AG10803 (cell line): ENCODE data around the gene SPATA21.

ENCODE experiments used
- DNase-seq: peaks from one replicate; pipeline ENCODE4 v3.0.0; 2010; ENCODE audit warnings: low read depth
- H3K4me3 ChIP-seq: 2 replicates; pipeline ENCODE4 v1.5.1; 2011; ENCODE audit warnings: mild to moderate bottlenecking, low read length, control low read depth
- TF ChIP-seq, protein P1 (sequence below): conservative IDR thresholded peaks from 2 replicates; pipeline ENCODE4 v1.5.1; 2011; ENCODE audit warnings: mild to moderate bottlenecking, low read length, control low read depth, inconsistent platforms

The SPATA21 gene

DNA sequence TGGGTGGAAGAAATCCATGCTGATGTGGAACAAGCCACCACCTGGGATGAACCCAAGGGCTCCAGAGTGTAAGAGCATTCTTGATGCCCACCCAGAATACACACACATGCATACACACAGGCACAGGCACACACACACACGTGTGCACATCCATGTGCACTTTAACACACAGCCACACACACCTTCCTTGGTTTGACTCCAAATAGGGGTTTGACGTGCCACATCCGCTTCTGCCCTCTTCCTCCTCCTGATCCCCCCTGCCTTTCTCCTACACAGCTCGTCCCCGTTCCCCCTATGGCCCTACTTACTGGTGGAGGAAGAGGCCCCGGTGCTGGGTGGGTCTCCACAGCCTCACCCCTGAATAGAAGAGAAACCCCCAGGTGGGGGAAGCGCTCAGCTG lies 16.0 kb downstream of the SPATA21 start:
- TF ChIP-seq, protein P1, sequence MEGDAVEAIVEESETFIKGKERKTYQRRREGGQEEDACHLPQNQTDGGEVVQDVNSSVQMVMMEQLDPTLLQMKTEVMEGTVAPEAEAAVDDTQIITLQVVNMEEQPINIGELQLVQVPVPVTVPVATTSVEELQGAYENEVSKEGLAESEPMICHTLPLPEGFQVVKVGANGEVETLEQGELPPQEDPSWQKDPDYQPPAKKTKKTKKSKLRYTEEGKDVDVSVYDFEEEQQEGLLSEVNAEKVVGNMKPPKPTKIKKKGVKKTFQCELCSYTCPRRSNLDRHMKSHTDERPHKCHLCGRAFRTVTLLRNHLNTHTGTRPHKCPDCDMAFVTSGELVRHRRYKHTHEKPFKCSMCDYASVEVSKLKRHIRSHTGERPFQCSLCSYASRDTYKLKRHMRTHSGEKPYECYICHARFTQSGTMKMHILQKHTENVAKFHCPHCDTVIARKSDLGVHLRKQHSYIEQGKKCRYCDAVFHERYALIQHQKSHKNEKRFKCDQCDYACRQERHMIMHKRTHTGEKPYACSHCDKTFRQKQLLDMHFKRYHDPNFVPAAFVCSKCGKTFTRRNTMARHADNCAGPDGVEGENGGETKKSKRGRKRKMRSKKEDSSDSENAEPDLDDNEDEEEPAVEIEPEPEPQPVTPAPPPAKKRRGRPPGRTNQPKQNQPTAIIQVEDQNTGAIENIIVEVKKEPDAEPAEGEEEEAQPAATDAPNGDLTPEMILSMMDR: no peak
- no peak for DNase-seq
- H3K4me3 ChIP-seq: no peak overlapping the region

DNA sequence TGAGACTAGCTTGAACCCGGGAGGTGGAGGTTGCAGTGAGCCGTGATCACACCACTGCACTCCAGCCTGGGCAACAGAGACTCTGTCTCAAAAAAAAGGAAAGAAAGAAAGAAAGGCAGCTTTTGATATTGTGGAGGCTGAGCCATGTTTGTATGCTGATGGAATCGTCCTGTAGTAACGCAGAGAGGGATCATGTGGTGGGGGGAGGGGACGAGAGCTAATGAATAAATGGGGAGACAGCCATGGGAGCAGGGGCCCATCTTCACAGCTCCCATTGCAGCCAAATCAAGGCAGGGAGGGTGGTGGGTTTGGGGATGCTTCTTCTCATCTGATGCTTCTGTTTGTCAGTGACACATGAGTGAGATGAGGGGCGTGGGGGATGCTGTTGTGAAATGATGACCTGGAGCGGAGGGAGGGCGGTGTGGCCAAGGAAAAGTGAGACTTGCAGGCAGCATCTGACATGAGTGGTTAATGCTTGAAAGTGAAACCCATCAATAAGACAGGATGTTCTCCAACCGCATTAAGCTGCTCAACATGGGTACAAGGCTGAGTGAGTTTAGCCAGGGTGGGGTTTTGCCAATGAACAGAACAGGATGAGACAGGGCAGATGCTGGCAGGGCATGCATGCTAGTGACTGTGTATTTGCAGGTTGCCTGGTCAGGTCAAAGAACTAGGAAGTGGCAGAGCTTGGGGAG lies 16.7 kb downstream of the SPATA21 start:
- no peak for DNase-seq

DNA sequence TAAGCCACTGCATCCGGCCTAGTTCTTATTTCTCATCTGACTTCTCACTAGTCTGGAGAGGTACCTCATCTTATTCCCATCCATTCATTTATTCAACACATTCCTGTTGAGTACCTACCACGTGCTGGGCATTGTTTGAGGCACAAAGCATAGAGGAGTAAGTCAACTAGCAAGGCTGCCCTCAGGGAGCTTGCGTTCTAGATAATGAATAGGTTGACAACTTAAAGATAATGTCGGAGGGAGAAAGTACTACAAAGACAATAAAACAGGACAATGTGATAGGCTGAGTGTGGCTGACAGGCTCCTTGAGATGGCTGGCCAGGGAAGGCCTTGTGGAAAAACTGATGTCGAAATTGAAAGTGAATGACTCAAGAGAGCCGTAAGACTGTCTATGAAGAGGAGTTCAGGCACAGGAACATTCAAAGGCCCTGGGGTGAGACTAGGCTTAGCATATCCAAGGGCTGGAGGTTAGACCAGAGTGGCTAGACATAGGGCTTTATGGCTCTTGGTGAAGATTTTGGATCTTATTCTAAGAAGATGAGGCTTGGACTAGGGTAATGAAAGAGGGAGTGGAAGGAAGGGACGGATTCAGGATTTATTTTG lies 18.3 kb downstream of the SPATA21 start:
- DNase-seq: peak; percentile 20
- TF ChIP-seq, protein P1: no peak
- no peak overlapping the region for H3K4me3 ChIP-seq

More for the DNA sequence above, 16.7 kb downstream of the SPATA21 start:
- no peak overlapping the region for H3K4me3 ChIP-seq
- TF ChIP-seq, protein P1: no peak

DNA sequence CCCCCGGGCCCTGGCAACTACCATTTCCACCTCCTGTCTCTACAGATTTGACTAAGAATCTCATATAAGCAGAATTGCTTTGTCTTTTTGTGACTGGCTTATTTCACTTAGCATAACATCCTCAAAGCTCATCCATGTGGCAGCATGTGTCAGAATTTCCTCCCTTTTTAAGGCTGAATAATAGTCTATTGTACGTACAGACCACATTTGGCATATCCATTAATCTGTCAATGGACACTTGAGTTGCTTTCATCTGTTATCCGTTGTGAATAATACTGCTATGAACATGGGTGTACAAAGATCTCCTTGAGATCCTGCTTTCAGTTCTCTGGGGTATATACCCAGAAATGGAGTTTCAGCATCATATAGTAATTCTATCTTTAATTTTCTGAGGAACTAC lies 24.0 kb downstream of the SPATA21 start:
- no peak overlapping the region for H3K4me3 ChIP-seq
- TF ChIP-seq, protein P1: no peak
- DNase-seq: no peak

DNA sequence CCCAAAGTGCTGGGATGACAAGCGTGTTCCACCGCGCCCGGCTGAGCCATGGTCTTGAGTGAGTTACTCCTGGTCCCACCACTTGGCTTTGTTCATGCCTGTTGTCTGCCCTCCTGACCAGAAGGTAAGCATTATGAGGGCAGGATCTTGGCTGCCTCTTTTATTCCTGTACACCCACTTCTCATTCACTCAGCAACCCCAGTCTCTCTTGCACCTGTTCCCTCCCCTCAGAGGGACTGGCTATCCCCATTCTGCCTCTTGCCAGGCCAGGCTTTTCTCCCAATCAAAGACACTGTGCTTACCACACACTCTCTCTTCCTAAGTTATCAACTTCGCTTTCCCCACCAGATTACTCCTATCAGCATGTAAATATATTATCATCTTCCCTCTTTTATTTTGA lies 26.4 kb downstream of the SPATA21 start:
- no peak for DNase-seq
- no peak overlapping the region for H3K4me3 ChIP-seq
- TF ChIP-seq, protein P1: no peak

DNA sequence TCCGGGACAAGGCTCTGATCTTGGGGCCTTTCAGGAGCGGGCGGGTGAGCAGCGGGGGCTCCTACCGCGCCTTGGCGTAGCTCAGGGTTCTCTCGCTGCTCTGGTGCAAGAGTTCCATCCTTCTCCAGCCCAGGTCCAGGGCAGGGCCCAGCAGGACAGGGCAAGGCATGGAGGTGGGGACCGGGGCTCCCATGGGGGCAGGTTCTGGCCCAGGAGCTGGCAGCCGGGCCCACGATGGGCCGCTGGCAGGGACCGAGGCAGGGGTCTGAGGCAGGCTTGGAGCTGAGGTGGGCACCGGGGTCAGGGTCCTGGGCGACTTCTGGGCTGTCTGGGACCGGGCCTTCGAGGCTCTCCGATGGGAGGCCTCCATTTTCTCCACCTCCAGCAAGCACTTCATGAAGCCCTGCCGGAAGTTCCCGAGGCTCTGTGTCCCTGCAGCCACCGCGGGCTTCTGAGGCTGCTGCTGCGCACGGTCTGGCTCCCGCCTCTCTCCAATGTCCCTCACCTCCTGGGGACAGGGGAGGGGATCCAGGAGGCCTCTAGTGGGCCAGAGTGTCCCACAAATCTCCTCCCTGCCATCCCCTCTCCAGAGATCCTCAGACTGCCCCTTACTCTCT lies 27.6 kb downstream of the SPATA21 start:
- DNase-seq: no peak
- no peak overlapping the region for H3K4me3 ChIP-seq
- TF ChIP-seq, protein P1: no peak

DNA sequence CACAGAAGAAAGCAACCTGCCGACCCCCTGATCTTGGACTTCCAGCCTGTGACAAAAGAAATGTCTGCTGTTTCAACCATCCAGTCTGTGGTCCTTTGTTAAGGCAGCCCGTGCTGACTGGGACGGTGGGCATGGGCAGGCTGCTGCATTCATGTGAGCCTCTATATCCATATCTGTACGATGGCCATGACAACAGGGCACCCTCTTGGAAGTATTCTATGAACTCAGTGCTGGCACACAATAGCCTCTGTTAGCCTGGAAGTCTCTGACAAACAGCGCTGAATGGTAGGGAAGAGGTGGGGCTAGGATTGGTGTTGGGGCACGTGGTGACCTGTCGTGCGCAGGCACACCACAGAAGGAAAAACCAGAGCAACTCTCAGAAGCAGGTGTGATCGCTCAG lies 30.4 kb downstream of the SPATA21 start:
- TF ChIP-seq, protein P1: no peak
- no peak for DNase-seq
- no peak overlapping the region for H3K4me3 ChIP-seq
